HS-5 (cell line): ENCODE results near the gene SUMO3.
"Not testable (repeated sequence)": the region's sequence is repeated elsewhere in the genome, so short reads cannot be mapped to it uniquely, and the experiment has no call there.

Source experiments
- DNase-seq: peaks from one replicate; pipeline ENCODE4 v3.0.0-alpha.2; 2012; ENCODE audit warnings: low read depth

SUMO3 gene

GRCh38 chr21:44846485-44847260 is 28.8 kb upstream of the SUMO3 start:
- no peak for DNase-seq

DNA sequence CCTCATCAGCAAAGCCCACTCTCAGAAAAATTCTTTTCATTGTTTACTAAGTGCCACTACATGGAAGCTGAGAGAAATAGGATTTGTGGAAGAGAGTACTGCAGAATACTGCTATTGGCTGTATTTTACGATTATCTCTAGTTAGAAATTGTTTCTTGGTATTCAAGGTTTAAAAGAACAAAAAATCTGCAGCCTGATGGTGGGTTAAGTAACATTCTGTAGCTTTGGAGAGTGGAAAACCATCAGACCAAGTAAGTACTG is 28.3 kb upstream of the SUMO3 start:
- no peak for DNase-seq

DNA sequence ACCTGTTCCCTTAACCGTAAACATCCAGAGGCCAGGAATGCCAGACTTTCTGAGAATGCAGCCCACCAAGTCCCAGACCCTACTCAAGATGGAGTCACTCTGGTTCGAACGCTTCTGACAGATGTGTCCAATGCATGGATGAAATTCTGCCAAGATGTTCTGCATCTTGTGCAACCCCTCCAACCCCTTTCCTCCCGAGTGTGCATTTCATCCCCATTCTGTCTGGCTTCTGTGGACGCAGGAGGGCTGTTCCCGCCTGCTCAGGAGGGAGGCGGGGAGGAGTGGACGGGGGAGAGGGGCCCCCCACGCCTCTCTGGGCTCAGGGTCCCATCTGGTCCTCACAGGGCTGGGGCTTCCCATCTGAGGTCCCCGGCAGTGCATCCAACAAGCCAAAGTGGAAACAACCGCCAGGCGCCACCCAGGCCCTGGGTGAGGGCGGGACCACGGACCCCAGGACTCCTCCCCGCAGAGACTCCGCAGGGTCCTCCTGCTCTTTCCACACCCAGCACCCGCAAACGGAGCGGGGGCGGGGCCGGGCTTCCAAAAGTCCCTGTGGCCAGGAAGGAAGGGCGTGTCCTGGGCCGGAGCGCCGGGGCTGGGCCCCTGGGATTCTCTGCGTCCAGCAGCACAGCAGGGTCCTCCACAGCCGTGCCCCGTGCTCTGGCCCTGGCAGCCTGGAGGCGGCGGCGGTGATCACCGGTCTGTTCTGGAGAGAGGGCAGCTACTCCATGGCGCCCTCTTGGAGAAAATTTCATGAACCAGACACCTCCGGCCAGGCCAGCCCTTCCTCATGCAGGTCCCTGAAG is 27.8 kb upstream of the SUMO3 start:
- DNase-seq: no peak

DNA sequence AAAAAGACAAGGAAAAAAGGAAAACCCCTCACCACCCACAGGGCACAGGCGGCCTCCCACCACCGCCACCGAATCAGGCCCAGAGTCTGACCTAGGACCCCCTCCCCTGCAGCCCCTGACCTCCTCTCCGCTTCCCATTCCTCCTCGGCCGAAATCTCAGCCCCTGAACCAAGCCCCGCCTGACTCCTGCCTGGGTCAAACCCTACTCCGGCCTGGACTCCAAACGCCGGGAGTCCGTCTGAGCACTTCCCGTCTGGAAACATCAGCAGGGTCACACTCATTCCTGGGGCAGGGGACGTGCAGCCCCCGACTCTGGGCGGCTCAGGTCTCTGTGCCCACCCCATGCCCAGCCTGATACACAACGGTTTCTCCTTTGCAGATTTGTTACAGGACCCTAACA is 26.4 kb upstream of the SUMO3 start:
- no peak for DNase-seq

DNA sequence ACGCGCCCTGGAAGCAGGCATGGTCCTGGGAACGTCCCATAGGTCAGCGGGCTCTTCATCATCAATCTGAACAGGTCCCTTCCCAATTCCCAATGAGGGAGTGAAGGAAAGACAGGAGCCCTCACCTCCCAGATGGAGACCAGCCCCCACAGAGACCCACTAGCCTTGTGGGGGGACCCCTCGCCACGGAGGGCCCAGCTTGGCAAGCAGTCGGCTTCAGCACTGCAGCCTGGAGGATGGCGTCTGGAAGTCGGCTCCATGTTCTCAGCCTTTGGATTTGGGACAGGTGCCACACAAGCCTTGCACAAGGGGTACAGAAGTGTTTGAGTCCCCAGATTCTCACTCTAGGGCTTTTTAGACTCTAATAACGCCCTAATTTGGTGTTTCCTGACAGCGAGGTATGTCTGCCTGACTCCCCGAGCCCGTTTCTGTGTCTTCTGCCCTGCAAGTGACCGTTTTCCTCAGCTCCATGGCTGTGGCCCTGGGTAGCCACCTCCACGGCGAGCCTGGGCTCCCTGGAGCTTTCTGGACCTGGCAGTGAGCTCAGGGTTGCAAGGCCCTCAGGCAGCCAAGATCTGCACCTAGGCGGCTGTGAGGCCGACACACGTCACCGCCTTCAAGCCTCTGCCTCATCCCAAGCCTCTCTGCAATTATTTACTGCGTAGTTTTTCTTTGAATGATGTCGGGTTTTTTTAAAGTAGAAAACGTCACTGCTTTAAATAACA is 25.0 kb upstream of the SUMO3 start:
- DNase-seq: no peak

DNA sequence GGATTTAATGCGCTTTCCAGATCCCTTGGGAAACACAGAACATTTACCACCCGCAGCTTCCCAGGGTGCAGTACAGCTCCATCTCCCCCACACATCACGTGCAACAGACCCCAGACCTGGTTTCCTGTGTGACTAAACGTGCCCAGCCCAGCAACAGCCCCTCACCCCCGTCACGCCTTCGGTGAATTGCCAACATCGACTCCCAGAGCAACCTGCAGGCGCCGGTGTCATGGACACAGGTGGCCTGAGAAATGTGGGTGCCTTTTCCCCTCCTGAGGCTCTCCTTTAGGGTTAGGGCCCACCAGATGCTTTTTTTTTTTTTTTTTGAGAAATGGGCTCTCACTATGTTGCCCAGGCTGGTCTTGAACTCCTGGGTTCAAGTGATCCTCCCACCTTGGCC is 24.2 kb upstream of the SUMO3 start:
- no peak for DNase-seq

- no peak for DNase-seq
Observed at GRCh38 chr21:44840771-44841170, 22.9 kb upstream of the SUMO3 start.

DNA sequence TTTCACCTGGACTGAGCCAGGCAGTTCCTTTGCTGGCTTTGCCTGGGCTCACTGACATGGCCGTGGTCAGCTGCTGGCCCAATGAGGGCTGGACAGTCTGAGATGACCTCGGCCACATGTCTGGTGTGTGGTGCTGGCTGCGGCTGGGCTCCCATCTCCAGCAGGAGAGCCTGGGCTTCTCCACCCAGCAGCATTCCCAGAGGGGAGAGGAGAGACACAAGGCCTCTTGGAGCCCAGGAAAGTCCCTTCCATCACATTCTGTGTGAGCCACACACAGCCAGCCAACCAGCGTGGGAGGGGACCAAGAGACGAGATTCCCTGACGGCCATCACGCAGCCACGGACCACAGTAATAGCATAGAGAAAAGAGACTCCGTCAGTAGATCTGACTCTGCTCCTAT is 21.1 kb upstream of the SUMO3 start:
- DNase-seq: no peak

DNA sequence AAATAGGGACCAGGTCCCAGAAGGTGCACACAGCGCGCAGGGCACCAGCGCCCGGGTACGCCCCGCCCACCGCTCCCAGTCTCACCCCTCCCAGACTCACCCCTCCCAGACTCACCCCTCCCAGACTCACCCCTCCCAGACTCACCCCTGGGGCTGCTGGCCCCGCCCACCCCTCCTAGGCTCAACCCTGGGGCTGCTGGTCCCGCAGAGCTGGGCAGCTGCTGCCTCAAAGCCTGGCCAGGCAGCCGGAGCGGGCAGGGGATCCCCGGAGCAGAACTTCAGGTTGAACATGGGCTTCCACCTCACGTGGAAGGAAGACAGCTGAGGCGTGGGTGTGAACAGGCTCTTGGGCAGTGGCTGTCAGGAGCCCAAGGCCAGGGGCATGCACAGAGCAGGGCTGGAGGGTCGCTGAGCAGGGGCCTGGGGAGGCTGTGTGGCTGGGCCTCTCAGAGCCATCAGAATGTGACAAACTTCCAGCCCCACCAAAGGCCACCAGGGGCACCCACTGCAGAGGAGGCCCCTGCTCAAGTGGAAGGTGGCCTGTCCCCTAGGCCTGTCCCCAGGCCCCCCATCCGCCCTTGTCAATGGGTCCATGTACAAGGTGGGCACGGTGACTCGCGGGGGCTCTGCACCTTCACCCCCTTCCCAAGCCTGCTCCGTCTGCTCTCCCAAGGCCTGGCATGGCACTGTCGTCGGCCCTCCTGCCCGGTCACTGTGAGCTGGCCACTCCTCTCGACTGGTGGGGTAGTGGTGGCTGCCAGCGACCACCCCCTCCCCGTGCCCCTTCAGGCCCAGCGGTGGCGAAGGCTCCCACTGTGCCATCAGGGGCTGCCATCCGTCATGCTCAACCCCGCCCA is 20.4 kb upstream of the SUMO3 start:
- DNase-seq: no peak

DNA sequence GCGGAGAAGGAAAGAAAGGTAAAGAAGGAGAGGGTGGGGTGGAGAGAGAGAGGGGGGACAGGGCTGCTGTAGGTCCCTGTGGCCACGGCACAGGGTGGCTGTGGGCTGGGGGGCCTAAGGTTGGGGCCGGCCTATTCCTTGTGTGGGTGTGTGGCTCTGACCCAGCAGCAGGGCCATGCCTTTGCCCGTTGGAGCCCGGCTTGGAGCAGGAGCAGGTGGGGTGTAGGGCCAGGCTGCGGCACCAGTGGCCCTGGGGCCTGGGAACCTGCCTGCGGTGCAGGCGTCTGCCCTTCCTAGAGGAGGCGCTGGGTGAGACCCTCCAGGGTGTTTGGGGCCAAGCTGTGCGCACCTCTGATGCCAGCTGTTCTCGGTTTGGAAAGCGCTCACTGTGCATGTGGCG is 19.7 kb upstream of the SUMO3 start:
- no peak for DNase-seq

DNA sequence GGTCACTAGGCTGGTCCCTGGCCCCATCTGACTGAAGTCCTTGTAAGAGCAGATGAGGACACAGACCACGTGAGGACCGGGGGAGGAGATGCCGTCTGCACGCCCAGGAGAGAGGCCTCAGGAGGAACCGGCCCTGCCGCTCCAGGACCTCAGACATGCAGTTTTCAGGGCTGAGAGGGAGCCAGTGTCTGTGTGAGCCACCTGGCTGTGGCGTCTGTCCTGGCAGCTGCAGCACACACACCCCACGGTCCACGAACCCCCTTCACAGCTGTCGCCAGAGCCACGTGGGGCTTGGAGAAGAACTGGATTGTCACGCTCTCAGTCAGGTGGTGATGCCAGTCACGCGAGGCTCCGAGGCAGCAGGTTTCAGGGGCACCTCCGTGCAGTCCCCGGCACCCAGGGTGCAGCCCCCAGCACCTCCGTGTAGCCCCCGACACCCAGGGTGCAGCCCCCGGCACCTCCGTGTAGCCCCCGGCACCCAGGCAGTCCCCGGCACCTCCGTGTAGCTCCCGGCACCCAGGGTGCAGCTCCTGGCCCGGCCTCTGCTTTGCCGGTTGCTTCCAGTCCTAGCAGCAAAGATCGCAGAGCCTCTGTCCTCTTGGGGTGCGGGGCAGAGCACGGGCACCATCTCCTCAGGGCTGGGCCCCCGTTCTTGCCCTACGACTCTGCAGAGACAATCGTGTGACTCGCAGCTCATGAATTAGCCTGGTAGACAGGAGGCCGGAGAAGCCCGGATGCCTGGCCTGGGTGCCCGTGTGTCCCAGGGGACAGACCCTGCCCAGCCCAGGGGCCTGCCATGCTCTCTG is 19.0 kb upstream of the SUMO3 start:
- no peak for DNase-seq

DNA sequence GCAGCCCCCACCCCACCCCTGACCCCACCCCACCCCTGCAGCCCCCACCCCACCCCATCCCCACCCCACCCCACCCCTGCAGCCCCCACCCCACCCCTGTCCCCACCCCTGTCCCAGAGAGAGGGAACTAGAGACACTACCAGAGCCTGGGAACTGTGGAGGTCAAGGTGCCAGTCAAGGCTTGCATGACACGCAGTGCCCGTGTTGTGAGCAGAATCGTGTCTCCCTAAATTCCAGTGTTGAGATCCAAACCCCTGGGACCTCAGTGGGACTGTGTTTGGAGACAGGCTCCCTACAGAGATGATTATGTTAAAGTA is 18.4 kb upstream of the SUMO3 start:
- no peak for DNase-seq

GRCh38 chr21:44835647-44835973 is 17.7 kb upstream of the SUMO3 start:
- DNase-seq: no peak

GRCh38 chr21:44834951-44835646 is 17.2 kb upstream of the SUMO3 start:
- no peak for DNase-seq

GRCh38 chr21:44834231-44834950 is 16.5 kb upstream of the SUMO3 start:
- DNase-seq: no peak

- DNase-seq: no peak
Observed at GRCh38 chr21:44833663-44834062, 15.8 kb upstream of the SUMO3 start.

DNA sequence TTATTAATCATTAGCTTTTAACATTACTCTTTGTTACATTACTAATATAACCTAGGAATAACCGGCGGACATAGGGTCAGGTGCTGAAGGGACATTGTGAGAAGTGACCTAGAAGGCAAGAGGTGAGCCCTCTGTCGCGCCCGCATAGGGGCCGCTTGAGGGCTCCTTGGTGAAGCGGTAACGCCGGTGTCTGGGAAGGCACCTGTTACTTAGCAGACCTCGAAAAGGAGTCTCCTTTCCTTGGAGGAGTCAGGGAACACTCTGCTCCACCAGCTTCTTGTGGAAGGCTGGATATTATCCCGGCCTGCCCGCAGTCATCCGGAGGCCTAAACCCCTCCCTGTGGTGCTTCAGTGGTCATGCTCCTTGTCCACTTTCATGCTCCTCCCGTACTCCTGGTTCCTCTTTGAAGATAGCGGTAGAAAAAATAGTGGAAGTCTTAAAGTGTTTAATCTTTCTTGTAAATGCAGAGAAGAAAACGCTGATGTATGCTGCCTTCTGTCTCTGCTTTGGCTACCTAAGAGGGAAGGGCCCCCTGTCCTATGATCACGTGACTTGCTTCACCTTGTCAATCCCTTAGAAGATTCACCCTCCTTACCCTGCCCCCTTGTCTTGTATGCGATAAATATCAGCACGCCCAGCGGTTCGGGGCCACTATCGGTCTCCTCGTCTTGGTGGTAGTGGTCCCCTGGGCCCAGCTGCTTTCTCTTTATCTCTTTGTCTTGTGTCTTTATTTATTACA is 14.8 kb upstream of the SUMO3 start:
- DNase-seq: not testable (repeated sequence)

- DNase-seq: no peak
Observed at GRCh38 chr21:44831227-44831860, 13.5 kb upstream of the SUMO3 start.

GRCh38 chr21:44829507-44830092 is 11.7 kb upstream of the SUMO3 start:
- no peak for DNase-seq
